GM12878 (cell line): Measurements from ENCODE around the gene NUP54. TPM values are rescaled to one million over a fixed set of nuclear protein-coding genes. Genes with fewer than 3 reads are reported as not detected.

Experiments
- BCL11A ChIP-seq: IDR thresholded peaks from 2 replicates; pipeline ENCODE4 v1.6.1; 2011; ENCODE audit warnings: low read depth, low read length
- EZH2 ChIP-seq: IDR thresholded peaks from 2 replicates; pipeline ENCODE4 v1.6.1; 2012; ENCODE audit warnings: low read depth, mild to moderate bottlenecking, control low read depth, inconsistent platforms, low read length, borderline replicate concordance; ENCODE audit not compliant: control insufficient read depth
- NBN ChIP-seq: fragments of 450-650 bp; IDR thresholded peaks from 2 replicates; pipeline ENCODE4 v1.6.1; 2016
- PAX5 ChIP-seq: IDR thresholded peaks from 2 replicates; pipeline ENCODE4 v1.6.1; 2011; ENCODE audit warnings: low read depth, low read length, borderline replicate concordance
- polyA plus RNA-seq, 11 experiments: library from polyadenylated mRNA; depleted of rRNA in 4 of 11; unstranded in 6 of 11; stranded (reverse) in 5 of 11; fragments of >200 nt; fragmentation: Nextera tagmentation in 4 of 11; fragmentation: Illumina TruSeq in 1 of 11; extraction: Ambion mirVana in 4 of 11; extraction: Trizol in 1 of 11; gene quantifications; 1 replicate in 1 of 11; 2 replicates in 10 of 11; pipeline versions ENCODE4 v1.2.1 to v1.2.3, GENCODE V29; 2011 to 2016; ENCODE audit warnings: inconsistent platforms in 2 of 11, missing spikeins in 2 of 11, low read depth in 1 of 11
- total RNA-seq, 4 experiments: library from RNA; depleted of rRNA in 3 of 4; stranded (reverse); fragments of >200 nt in 3 of 4; fragmentation: Illumina TruSeq in 1 of 4; extraction: Trizol in 1 of 4; gene quantifications; 2 replicates each; pipeline versions ENCODE4 v1.2.1 to v1.2.3, GENCODE V29; 2013 to 2021
- TF ChIP-seq, protein P1 (sequence below): fragments of 450-650 bp; IDR thresholded peaks from 2 replicates; pipeline ENCODE4 v1.6.1; 2016; ENCODE audit warnings: mild to moderate bottlenecking, moderate library complexity, borderline replicate concordance
- TF ChIP-seq, protein P2 (sequence below): IDR thresholded peaks from 2 replicates; pipeline ENCODE4 v1.6.1; 2012; ENCODE audit warnings: mild to moderate bottlenecking, low read depth, low read length

The NUP54 gene
- total and polyA plus RNA-seq, 10 of the 15 experiments (the other 5 are each of a cell fraction or from before 2014, with no cell fraction given) = 17.5 to 69.0 (median 42.3) TPM

DNA sequence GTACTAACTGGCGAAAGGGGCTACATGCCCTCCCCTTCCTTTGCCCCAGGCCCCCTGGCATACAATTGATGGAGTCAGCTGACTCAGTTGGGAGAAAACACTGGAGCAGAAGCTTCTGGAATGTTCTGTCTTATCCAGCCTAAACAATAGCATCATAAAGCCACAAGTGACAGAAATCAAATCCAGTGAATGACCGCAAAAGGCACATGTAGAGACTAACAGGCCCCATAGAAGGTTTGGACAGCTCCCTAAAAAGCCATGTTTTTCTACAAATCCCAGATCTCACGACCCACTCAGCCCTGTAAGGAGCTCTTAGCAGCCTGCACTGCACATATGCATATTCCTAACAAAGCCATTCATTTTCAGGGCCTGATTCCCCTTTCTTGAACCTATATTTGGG, 40.4 kb upstream of the NUP54 start (continued):
- TF ChIP-seq, protein P1, sequence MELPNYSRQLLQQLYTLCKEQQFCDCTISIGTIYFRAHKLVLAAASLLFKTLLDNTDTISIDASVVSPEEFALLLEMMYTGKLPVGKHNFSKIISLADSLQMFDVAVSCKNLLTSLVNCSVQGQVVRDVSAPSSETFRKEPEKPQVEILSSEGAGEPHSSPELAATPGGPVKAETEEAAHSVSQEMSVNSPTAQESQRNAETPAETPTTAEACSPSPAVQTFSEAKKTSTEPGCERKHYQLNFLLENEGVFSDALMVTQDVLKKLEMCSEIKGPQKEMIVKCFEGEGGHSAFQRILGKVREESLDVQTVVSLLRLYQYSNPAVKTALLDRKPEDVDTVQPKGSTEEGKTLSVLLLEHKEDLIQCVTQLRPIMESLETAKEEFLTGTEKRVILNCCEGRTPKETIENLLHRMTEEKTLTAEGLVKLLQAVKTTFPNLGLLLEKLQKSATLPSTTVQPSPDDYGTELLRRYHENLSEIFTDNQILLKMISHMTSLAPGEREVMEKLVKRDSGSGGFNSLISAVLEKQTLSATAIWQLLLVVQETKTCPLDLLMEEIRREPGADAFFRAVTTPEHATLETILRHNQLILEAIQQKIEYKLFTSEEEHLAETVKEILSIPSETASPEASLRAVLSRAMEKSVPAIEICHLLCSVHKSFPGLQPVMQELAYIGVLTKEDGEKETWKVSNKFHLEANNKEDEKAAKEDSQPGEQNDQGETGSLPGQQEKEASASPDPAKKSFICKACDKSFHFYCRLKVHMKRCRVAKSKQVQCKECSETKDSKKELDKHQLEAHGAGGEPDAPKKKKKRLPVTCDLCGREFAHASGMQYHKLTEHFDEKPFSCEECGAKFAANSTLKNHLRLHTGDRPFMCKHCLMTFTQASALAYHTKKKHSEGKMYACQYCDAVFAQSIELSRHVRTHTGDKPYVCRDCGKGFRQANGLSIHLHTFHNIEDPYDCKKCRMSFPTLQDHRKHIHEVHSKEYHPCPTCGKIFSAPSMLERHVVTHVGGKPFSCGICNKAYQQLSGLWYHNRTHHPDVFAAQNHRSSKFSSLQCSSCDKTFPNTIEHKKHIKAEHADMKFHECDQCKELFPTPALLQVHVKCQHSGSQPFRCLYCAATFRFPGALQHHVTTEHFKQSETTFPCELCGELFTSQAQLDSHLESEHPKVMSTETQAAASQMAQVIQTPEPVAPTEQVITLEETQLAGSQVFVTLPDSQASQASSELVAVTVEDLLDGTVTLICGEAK = no peak
- TF ChIP-seq NBN = no peak
- TF ChIP-seq EZH2 = no peak
- TF ChIP-seq PAX5 = no peak
- no peak for TF ChIP-seq BCL11A
- TF ChIP-seq, protein P2, sequence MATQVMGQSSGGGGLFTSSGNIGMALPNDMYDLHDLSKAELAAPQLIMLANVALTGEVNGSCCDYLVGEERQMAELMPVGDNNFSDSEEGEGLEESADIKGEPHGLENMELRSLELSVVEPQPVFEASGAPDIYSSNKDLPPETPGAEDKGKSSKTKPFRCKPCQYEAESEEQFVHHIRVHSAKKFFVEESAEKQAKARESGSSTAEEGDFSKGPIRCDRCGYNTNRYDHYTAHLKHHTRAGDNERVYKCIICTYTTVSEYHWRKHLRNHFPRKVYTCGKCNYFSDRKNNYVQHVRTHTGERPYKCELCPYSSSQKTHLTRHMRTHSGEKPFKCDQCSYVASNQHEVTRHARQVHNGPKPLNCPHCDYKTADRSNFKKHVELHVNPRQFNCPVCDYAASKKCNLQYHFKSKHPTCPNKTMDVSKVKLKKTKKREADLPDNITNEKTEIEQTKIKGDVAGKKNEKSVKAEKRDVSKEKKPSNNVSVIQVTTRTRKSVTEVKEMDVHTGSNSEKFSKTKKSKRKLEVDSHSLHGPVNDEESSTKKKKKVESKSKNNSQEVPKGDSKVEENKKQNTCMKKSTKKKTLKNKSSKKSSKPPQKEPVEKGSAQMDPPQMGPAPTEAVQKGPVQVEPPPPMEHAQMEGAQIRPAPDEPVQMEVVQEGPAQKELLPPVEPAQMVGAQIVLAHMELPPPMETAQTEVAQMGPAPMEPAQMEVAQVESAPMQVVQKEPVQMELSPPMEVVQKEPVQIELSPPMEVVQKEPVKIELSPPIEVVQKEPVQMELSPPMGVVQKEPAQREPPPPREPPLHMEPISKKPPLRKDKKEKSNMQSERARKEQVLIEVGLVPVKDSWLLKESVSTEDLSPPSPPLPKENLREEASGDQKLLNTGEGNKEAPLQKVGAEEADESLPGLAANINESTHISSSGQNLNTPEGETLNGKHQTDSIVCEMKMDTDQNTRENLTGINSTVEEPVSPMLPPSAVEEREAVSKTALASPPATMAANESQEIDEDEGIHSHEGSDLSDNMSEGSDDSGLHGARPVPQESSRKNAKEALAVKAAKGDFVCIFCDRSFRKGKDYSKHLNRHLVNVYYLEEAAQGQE = no peak
